Colonic mucosa (tissue), 4 donors: ENCODE data around the gene NCBP3. TPM values are rescaled to one million over a fixed set of nuclear protein-coding genes. Genes with fewer than 3 reads are reported as not detected.
A peak's percentile ranks its signal among the peaks of the same experiment; 100 is the strongest.

Experiments
- DNase-seq: peaks from one replicate; pipeline ENCODE4 v3.0.0-alpha.2; 2020
- H3K27ac ChIP-seq: fragments of 200-600 bp; one replicate; pipeline ENCODE4 v1.8.0; 2021
- H3K27me3 ChIP-seq: fragments of 200-600 bp; one replicate; pipeline ENCODE4 v1.8.0; 2021
- H3K36me3 ChIP-seq: fragments of 200-600 bp; one replicate; pipeline ENCODE4 v1.8.0; 2021
- H3K4me1 ChIP-seq: fragments of 200-600 bp; one replicate; pipeline ENCODE4 v1.8.0; 2021; ENCODE audit warnings: mild to moderate bottlenecking
- H3K4me3 ChIP-seq: fragments of 200-600 bp; one replicate; pipeline ENCODE4 v1.8.0; 2021
- H3K9ac ChIP-seq, 2 donors: one replicate each; pipeline ENCODE4 v1.7.0; 2013; ENCODE audit warnings: control low read depth in 2 of 2, low read depth in 2 of 2, low read length in 2 of 2
- H3K9me3 ChIP-seq: fragments of 200-600 bp; one replicate; pipeline ENCODE4 v1.8.0; 2021
- intact Hi-C: fragments of 100-400 bp; cut with DNase I; formaldehyde crosslinking; loops from one replicate; pipeline ENCODE4 v1.14.1; 2022
- total RNA-seq, 2 donors: library from RNA; stranded (reverse); fragmentation: NEBNext Ultra II Directional in 1 of 2; extraction: Animal tissue kit (Norgen Biotek cat#: 25700) in 1 of 2; gene quantifications; one replicate each; pipeline ENCODE4 v1.2.1, GENCODE V29; 2021
- TF ChIP-seq, protein P1 (sequence below): fragments of 200-600 bp; IDR thresholded peaks from one replicate; pipeline ENCODE4 v1.8.0; 2022; ENCODE audit warnings: antibody characterized with exemption, mild to moderate bottlenecking
- donor health status: healthy.
- donor health status: DM: no; HTN: no; CAD: no.
- donor health status: DM: no; HTN: no; CAD: no.

The NCBP3 gene
- total RNA-seq, 2 donors from 2014 or later: 31.3 to 41.2 TPM

DNA sequence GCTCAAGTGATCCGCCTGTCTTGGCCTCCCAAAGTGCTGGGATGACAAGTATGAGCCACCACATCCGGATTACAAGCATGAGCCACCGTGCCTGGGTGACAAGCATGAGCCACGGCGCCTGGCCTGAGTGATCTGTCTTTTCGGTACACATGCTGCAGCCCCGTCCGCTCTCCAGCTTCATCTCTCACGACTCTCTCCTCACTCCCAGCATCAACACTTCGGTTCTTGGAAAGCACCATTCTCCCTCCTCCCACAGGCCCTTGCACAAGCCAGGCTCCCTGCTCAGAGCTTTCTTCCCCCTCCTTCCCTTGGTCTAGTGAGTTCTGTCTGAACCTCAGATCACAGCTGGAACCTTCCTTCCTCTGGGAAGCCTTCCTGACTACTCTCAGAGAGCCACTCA, 6.5 kb upstream of the NCBP3 start:
- intact Hi-C loops: no loop called here

DNA sequence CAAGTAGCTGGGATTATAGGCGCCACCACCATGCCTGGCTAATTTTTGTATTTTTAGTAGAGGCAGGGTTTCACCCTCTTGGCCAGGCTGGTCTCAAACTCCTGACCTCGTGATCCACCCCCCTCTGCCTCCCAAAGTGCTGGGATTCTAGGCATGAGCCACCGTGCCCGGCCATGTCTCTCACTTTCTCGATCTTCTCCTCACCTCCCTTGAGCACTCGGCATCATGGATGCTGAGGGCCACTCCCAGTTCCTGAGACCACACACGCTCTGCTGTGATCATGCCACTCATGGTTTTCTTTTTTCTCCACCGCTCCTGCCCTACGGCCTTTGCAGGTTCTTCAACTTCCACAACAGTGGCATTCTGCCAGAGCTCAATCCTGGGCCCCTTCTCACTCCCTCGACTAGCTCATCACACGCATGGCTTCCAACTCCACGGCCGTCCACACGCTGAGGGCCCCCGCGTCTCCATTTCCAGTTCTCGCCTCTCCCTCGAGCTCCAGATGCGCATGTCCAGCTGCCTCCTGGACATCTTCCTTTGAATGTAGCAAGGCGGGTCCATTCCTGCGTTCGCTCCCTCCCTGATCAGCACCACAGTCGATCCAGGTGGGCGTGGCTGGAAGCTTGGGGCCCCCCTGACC, 5.5 kb upstream of the NCBP3 start:
- Histone ChIP-seq H3K9ac (no peak overlapping the region), H3K36me3 (no peaks in the 10 kb centered on the region), H3K9me3 (no peaks in the 10 kb centered on the region), H3K27ac (no peak overlapping the region), H3K4me3 (no peak overlapping the region), H3K4me1 (no peaks in the 10 kb centered on the region), H3K27me3 (no peaks in the 10 kb centered on the region)
- TF ChIP-seq, protein P1, sequence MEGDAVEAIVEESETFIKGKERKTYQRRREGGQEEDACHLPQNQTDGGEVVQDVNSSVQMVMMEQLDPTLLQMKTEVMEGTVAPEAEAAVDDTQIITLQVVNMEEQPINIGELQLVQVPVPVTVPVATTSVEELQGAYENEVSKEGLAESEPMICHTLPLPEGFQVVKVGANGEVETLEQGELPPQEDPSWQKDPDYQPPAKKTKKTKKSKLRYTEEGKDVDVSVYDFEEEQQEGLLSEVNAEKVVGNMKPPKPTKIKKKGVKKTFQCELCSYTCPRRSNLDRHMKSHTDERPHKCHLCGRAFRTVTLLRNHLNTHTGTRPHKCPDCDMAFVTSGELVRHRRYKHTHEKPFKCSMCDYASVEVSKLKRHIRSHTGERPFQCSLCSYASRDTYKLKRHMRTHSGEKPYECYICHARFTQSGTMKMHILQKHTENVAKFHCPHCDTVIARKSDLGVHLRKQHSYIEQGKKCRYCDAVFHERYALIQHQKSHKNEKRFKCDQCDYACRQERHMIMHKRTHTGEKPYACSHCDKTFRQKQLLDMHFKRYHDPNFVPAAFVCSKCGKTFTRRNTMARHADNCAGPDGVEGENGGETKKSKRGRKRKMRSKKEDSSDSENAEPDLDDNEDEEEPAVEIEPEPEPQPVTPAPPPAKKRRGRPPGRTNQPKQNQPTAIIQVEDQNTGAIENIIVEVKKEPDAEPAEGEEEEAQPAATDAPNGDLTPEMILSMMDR: no peak
- intact Hi-C loops: no loop called here
- DNase-seq: no peak

More for the DNA sequence above, 6.5 kb upstream of the NCBP3 start:
- no peak overlapping the region for H3K27ac ChIP-seq
- H3K4me3 ChIP-seq: no peak overlapping the region
- H3K4me1 ChIP-seq: no peaks in the 10 kb centered on the region
- H3K36me3 ChIP-seq: no peaks in the 10 kb centered on the region
- DNase-seq: no peak
- no peaks in the 10 kb centered on the region for H3K27me3 ChIP-seq
- H3K9me3 ChIP-seq: no peaks in the 10 kb centered on the region
- no peak overlapping the region for H3K9ac ChIP-seq
- TF ChIP-seq, protein P1: no peak

DNA sequence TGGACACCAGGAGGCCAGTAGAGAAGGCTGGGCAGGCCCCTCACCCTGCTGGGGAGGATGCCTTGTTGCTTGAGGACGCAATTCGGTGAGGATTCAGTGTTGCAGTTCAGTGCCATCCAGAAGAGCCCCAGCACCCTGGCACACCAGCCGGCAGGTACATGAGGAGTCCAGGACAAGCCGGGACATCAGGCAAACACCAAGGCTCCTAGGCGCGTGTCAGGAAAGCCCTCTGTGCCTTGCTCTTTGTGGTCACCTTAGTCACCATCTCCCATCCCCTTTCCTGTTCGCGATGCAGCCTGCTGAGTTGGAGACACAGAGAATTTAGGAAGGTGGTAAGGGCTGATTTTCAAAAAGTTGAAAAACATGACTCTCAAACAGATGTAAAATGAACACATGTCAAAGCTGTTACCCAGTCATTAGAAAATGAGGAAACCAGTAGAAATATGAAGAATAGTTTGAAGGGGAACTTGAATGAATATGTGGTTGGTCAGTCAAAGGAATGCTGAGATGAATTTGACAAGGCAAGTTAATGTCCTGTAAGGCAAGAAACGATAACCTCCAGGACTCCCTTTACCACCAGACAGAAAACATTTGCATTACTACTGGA, 2.3 kb upstream of the NCBP3 start:
- Histone ChIP-seq H3K36me3 (no peaks in the 10 kb centered on the region), H3K4me3 (no peak overlapping the region), H3K27me3 (no peaks in the 10 kb centered on the region), H3K9ac (no peak overlapping the region), H3K27ac (no peak overlapping the region), H3K9me3 (no peaks in the 10 kb centered on the region), H3K4me1 (no peaks in the 10 kb centered on the region)
- TF ChIP-seq, protein P1: no peak
- no peak for DNase-seq
- intact Hi-C loops: no loop called here

DNA sequence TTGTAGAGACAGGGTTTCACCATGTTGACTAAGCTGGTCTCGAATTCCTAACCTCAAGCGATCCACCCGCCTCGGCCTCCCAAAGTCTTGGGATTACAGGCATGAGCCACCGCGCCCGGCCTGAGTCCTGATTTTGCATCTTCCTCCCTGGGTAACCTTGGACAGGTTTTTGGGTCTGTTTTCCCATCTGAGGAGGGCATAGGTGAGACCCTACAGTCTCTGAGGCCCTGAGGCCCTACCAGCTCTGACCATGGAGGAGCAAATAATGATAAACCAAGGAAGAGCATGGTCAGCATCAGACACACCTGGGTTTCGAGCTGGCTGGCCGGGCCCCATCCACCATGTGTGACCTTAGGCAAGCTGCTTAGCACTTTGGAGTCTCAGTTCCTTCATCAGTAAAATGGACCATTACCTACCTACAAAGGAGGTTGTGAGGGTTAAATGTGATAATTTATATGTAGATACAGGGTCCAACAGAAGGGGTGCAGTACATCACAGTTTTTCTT, 1.2 kb upstream of the NCBP3 start:
- no peaks in the 10 kb centered on the region for H3K4me1 ChIP-seq
- H3K9ac ChIP-seq: no peak overlapping the region
- TF ChIP-seq, protein P1: no peak
- H3K36me3 ChIP-seq: no peaks in the 10 kb centered on the region
- intact Hi-C loops: no loop called here
- no peak overlapping the region for H3K27ac ChIP-seq
- no peaks in the 10 kb centered on the region for H3K27me3 ChIP-seq
- DNase-seq: no peak
- no peaks in the 10 kb centered on the region for H3K9me3 ChIP-seq
- H3K4me3 ChIP-seq: no peak overlapping the region

DNA sequence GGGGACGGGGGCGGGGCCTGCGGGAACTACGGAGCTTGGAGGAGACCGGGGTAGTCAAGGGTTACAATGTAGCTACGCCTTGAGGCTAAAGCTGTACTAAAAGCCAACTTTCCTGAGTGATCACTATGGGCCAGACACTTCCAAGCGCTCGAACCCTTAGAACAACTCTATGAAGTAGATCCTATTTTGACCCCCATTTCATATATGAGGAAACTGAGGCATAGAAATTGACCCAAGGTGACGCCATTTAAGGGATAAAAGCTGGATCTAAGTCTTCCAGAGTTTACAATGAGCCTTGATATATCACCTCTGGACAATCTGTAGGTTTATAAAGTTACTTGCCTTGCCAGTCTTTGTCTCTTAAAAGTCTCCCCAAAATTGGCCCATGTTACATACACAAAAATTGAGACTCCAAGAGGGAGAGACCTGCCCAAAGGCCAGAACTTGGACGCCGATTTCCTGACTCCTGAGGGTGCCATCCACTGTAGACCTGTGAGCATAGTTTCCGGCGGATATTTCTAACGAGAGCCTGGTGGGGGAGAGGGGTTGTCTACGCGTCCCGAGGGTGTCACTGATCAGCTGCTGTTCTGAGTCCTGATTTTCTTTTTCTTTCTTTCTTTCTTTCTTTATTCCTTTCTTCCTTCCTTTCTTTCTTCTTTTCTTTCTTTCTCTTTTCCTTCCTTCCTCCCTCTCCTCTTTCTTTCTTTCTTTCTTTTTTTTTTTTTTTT, 555 bp upstream of the NCBP3 start:
- H3K4me3 ChIP-seq: peak overlapping the region; percentile 93
- no peak for DNase-seq
- H3K27ac ChIP-seq: no peak overlapping the region
- no peak overlapping the region for H3K9ac ChIP-seq
- no peaks in the 10 kb centered on the region for H3K27me3 ChIP-seq
- intact Hi-C loops: no loop called here
- TF ChIP-seq, protein P1: no peak
- no peaks in the 10 kb centered on the region for H3K9me3 ChIP-seq
- no peaks in the 10 kb centered on the region for H3K36me3 ChIP-seq
- no peaks in the 10 kb centered on the region for H3K4me1 ChIP-seq
